ENCODE results near the gene HBS1L. TPM values are rescaled to one million over a fixed set of nuclear protein-coding genes. Genes with fewer than 3 reads are reported as not detected.

HBS1L gene
- total and polyA plus RNA-seq, 2 of the 4 experiments (the other 2 are of a cell fraction), result 45.1 to 120 TPM

GRCh38 chr6:134951494-134952263, 102.9 kb downstream of the HBS1L start:
- no peak for ATAC-seq (ENCODE audit: low read depth)
- Histone ChIP-seq H3K18ac (ENCODE audit: low read depth, low read length) (no peak overlapping the region), H4K8ac (ENCODE audit: low read depth in 2 of 2, low read length in 2 of 2) (no peak overlapping the region)

More at GRCh38 chr6:134951494-134952263, 102.9 kb downstream of the HBS1L start:
- Histone ChIP-seq H2AFZ (replicated peaks; ENCODE audit: low read length, poor library complexity) (no peak overlapping the region), H4K91ac (ENCODE audit: insufficient read depth, low read depth, low read length) (no peak overlapping the region), H3K23ac (ENCODE audit: low read depth, low read length) (no peak overlapping the region), H2BK120ac (ENCODE audit: low read depth, low read length) (no peak overlapping the region), H2BK15ac (ENCODE audit: low read depth, low read length) (no peak overlapping the region), H2BK5ac (ENCODE audit: low read depth, low read length, poor library complexity, severe bottlenecking) (no peak overlapping the region), H3K36me3 (ENCODE audit: control insufficient read depth, insufficient read depth, low read length) (no peaks in the 10 kb centered on the region), H3K9me3 (ENCODE audit: control insufficient read depth, insufficient read depth, low read length) (no peaks in the 10 kb centered on the region), H3K27ac (ENCODE audit: insufficient read depth, low read length) (no peak overlapping the region), H3K4me1 (ENCODE audit: control insufficient read depth, insufficient read depth, low read length) (no peaks in the 10 kb centered on the region), H2AK9ac (replicated peaks; ENCODE audit: low read depth, low read length, poor library complexity) (no peak overlapping the region), H3K4ac (ENCODE audit: low read depth, low read length) (no peak overlapping the region), H3K9ac (ENCODE audit: low read depth, low read length) (no peak overlapping the region), H3K14ac (replicated peaks; ENCODE audit: low read depth, low read length) (no peak overlapping the region), H2BK20ac (ENCODE audit: low read depth, low read length) (no peak overlapping the region), H3K9me1 (ENCODE audit: insufficient read depth, low read length) (no peaks in the 10 kb centered on the region), H3K4me2 (ENCODE audit: low read depth, low read length) (no peak overlapping the region), H2AK5ac (ENCODE audit: low read depth, low read length) (no peak overlapping the region), H3K4me3 (ENCODE audit: insufficient read depth, low read depth, low read length) (no peak overlapping the region), H4K5ac (ENCODE audit: low read depth, low read length) (no peak overlapping the region), H3K27me3 (ENCODE audit: control insufficient read depth, insufficient read depth, low read length) (no peaks in the 10 kb centered on the region), H3K56ac (ENCODE audit: extremely low read depth, insufficient read depth, low read length) (no peak overlapping the region), H3K79me1 (ENCODE audit: low read depth in 1 of 2, low read length in 2 of 2) (no peaks in the 10 kb centered on the region), H4K20me1 (ENCODE audit: insufficient read depth, low read length) (no peaks in the 10 kb centered on the region)
- DNase-seq, result no peak
- dilution Hi-C loops (cut with HindIII; ENCODE audit: low sequenced_read_pairs, unreplicated experiment), result no loop called here
- TF ChIP-seq MAFK (IDR thresholded peaks at IDR 0.05; ENCODE audit: low read depth, low read length), result no peak
- TF ChIP-seq MAZ (IDR thresholded peaks at IDR 0.05; ENCODE audit: borderline replicate concordance, low read depth, low read length), result no peak
- TF ChIP-seq CEBPB (IDR thresholded peaks at IDR 0.05; ENCODE audit: low read depth, low read length), result no peak
- no peak for TF ChIP-seq BHLHE40 (IDR thresholded peaks at IDR 0.05; ENCODE audit: low read depth, low read length)
- no peak for TF ChIP-seq FOS (IDR thresholded peaks at IDR 0.05; ENCODE audit: low read depth, low read length)
- TF ChIP-seq RAD21 (IDR thresholded peaks at IDR 0.05; ENCODE audit: low read length), result no peak
- no peak for TF ChIP-seq RCOR1 (IDR thresholded peaks at IDR 0.05; ENCODE audit: insufficient replicate concordance, low read length)
- ChIA-PET CTCF (interaction anchor here (0.6 kb wide), 1 partner anchor 114 kb away, joined by 4 read pairs; no protein-coding TSS in a partner anchor), POLR2A (ENCODE audit: unreplicated experiment) (no interaction called here)
- WGBS, 2 experiments (ENCODE audit: extremely low coverage in 2 of 2, insufficient read length in 1 of 2), result 98% methylated on average over 8 of the region's 13 CpGs; no CpG with 5 or more reads in 1 of the 2 experiments
- intact Hi-C loops (cut with micrococcal nuclease), result no loop called here
- in situ Hi-C loops (cut with MboI; ENCODE audit: low sequenced_read_pairs), result no loop called here
- no TSS peak for BruUV-seq (replicated peaks)

Measured in IMR-90 (cell line).